Esophagus mucosa (tissue), 1 donor: ENCODE measurements around the gene DRAM1. TPM values are rescaled to one million over a fixed set of nuclear protein-coding genes. Genes with fewer than 3 reads are reported as not detected.
"Not testable (repeated sequence)": the region's sequence is repeated elsewhere in the genome, so short reads cannot be mapped to it uniquely, and the experiment has no call there.

Experiments
- ATAC-seq: fragments of 200-7000 bp; cut with Tn5 transposase; one replicate; pipeline ENCODE4 v1.9.1; 2020
- total RNA-seq: library from RNA; stranded (reverse); gene quantifications from one replicate; pipeline ENCODE4 v1.2.4, GENCODE V29; 2023
- donor health status: DM: yes; HTN: yes; CAD: no.

Gene DRAM1
- 3.0 TPM for total RNA-seq

GRCh38 chr12:101876861-101877805 is at the start of gene DRAM1:
Gene DRAM1, plus strand, starts transcription at chr12:101877580. Its CDS starts 210 bp downstream, at chr12:101877790.
- peak; percentile 98 for ATAC-seq

- ATAC-seq, result no peak
Observed at GRCh38 chr12:101828463-101829196, 48.8 kb upstream of the DRAM1 start.

GRCh38 chr12:101829639-101830366 is 47.6 kb upstream of the DRAM1 start:
- ATAC-seq, result no peak

GRCh38 chr12:101830367-101831325 is 46.7 kb upstream of the DRAM1 start, which contains the start of gene GNPTAB:
Gene GNPTAB, minus strand, starts transcription at chr12:101830959. Its CDS starts 284 bp downstream, at chr12:101830675.
- peak; percentile 99 for ATAC-seq

GRCh38 chr12:101832030-101832429 is 45.4 kb upstream of the DRAM1 start:
- ATAC-seq, result no peak

GRCh38 chr12:101838628-101839323 is 38.6 kb upstream of the DRAM1 start:
- ATAC-seq, result peak; percentile 74

GRCh38 chr12:101839324-101840283 is 37.8 kb upstream of the DRAM1 start:
- ATAC-seq, result peak; percentile 88

- ATAC-seq, result no peak
Observed at GRCh38 chr12:101841069-101841468, 36.3 kb upstream of the DRAM1 start.

- ATAC-seq, result no peak
Observed at GRCh38 chr12:101845137-101845711, 32.2 kb upstream of the DRAM1 start.

GRCh38 chr12:101847325-101847724 is 30.1 kb upstream of the DRAM1 start:
- ATAC-seq, result no peak

GRCh38 chr12:101850199-101850598 is 27.2 kb upstream of the DRAM1 start:
- ATAC-seq, result no peak

GRCh38 chr12:101852998-101853397 is 24.4 kb upstream of the DRAM1 start:
- no peak for ATAC-seq

- peak; percentile 20 for ATAC-seq
Observed at GRCh38 chr12:101854747-101855146, 22.6 kb upstream of the DRAM1 start.

- ATAC-seq, result no peak
Observed at GRCh38 chr12:101855364-101855884, 22.0 kb upstream of the DRAM1 start.

GRCh38 chr12:101855976-101856375 is 21.4 kb upstream of the DRAM1 start:
- ATAC-seq, result no peak

GRCh38 chr12:101856614-101857013 is 20.8 kb upstream of the DRAM1 start:
- not testable (repeated sequence) for ATAC-seq

- peak; percentile 61 for ATAC-seq
Observed at GRCh38 chr12:101857043-101857558, 20.3 kb upstream of the DRAM1 start.

GRCh38 chr12:101858361-101858760 is 19.0 kb upstream of the DRAM1 start:
- no peak for ATAC-seq
